ENCODE data around the gene ZNF646. TPM values are rescaled to one million over a fixed set of nuclear protein-coding genes. Genes with fewer than 3 reads are reported as not detected.

The ZNF646 gene
- total and polyA plus RNA-seq, 2 of the 13 experiments (the other 11 are each of a cell fraction or from before 2014, with no cell fraction given), result 3.4 to 10.9 TPM

DNA sequence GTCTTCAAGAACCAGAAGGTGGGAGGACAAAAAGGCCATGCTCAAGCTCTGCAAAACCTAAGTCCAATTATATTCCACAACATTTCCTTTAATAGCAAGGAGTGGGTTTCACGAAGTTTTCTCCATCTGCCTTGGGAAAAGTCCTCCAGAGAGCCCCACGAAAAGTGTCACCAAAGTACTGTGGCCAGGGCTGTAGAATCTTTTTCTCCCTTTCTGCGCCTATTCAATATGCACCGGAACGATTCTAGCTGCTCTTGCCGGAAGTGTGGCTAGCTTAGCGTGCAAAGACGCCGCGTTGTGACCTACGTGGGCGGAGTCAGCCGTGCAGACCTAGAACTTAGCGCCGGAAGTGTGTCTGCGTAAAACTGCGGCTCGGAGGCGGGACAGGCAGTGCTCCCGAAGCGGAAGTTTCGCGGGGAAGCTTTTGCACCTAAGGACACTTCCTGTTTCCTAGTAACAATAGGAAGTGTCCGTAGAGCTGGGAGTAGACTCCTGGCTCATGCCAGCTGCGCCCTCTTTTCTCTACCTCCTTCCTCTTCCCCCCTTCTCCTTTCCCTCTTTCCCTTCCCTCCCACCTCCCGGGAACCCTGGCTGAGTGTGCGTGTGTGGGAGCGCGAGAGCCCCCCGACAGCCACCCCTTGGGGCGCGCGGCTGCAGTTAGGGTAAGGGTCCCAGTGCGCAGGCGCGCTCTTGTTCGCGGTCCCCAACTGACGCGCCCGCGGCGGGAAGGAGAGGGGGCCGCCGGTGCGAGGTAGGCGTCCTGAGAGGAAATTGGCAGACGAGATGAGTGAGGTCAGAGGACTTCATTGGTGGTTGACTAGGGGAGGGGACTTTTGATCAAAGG lies at the start of gene ZNF646, which contains the start of gene ZNF668 (continued):
- TF ChIP-seq SP1 (IDR thresholded peaks at IDR 0.05) (no peak), SP1 (CRISPR knock-in tag; IDR thresholded peaks at IDR 0.05) (peak; percentile 100), ZNF775 (CRISPR knock-in tag; IDR thresholded peaks at IDR 0.05; ENCODE audit: borderline replicate concordance) (no peak), RARG (CRISPR knock-in tag; IDR thresholded peaks at IDR 0.05; ENCODE audit: low read depth) (peak; percentile 93), ELF1 (CRISPR knock-in tag; IDR thresholded peaks at IDR 0.05) (peak; percentile 97), ESRRA (CRISPR knock-in tag; IDR thresholded peaks at IDR 0.05; ENCODE audit: low read depth) (0 out of 2 replicates have a peak, but pooled peaks have one; percentile 57), ZNF883 (CRISPR knock-in tag; IDR thresholded peaks at IDR 0.05; ENCODE audit: not compliant biosample characterization) (peak; percentile 96), PPARG (CRISPR knock-in tag; conservative IDR thresholded peaks at IDR 0.05) (no peak; the same call in 1 of the 2 replicates), ZNF589 (CRISPR knock-in tag; conservative IDR thresholded peaks at IDR 0.05) (peak; percentile 60; the same call in 1 of the 2 replicates), RAD51 (IDR thresholded peaks at IDR 0.05; ENCODE audit: borderline replicate concordance) (no peak), U2AF2 (IDR thresholded peaks at IDR 0.05; ENCODE audit: low read depth, low read length) (no peak), NCOA2 (CRISPR knock-in tag; IDR thresholded peaks at IDR 0.05) (peak; percentile 35; the same call in 1 of the 2 replicates), HOXA5 (CRISPR knock-in tag; IDR thresholded peaks at IDR 0.05) (peak; percentile 92), ZNF781 (CRISPR knock-in tag; IDR thresholded peaks at IDR 0.05; ENCODE audit: borderline replicate concordance, not compliant biosample characterization) (peak; percentile 35), PAX8 (CRISPR knock-in tag; IDR thresholded peaks at IDR 0.05; ENCODE audit: borderline replicate concordance) (no peak; the same call in 1 of the 2 replicates), TOE1 (CRISPR knock-in tag; IDR thresholded peaks at IDR 0.05) (peak; percentile 96)
- TF ChIP-seq, protein P1, sequence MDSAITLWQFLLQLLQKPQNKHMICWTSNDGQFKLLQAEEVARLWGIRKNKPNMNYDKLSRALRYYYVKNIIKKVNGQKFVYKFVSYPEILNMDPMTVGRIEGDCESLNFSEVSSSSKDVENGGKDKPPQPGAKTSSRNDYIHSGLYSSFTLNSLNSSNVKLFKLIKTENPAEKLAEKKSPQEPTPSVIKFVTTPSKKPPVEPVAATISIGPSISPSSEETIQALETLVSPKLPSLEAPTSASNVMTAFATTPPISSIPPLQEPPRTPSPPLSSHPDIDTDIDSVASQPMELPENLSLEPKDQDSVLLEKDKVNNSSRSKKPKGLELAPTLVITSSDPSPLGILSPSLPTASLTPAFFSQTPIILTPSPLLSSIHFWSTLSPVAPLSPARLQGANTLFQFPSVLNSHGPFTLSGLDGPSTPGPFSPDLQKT (CRISPR knock-in tag; IDR thresholded peaks at IDR 0.05; ENCODE audit: borderline replicate concordance), result 0 out of 2 replicates have a peak, but pooled peaks have one; percentile 8
- TF ChIP-seq, protein P2, sequence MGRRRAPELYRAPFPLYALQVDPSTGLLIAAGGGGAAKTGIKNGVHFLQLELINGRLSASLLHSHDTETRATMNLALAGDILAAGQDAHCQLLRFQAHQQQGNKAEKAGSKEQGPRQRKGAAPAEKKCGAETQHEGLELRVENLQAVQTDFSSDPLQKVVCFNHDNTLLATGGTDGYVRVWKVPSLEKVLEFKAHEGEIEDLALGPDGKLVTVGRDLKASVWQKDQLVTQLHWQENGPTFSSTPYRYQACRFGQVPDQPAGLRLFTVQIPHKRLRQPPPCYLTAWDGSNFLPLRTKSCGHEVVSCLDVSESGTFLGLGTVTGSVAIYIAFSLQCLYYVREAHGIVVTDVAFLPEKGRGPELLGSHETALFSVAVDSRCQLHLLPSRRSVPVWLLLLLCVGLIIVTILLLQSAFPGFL (CRISPR knock-in tag; IDR thresholded peaks at IDR 0.05), result no peak
- TF ChIP-seq, protein P3, sequence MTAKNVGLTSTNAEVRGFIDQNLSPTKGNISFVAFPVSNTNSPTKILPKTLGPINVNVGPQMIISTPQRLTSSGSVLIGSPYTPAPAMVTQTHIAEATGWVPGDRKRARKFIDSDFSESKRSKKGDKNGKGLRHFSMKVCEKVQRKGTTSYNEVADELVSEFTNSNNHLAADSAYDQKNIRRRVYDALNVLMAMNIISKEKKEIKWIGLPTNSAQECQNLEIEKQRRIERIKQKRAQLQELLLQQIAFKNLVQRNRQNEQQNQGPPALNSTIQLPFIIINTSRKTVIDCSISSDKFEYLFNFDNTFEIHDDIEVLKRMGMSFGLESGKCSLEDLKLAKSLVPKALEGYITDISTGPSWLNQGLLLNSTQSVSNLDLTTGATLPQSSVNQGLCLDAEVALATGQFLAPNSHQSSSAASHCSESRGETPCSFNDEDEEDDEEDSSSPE (CRISPR knock-in tag; IDR thresholded peaks at IDR 0.05), result peak; percentile 71
- TF ChIP-seq, protein P4, sequence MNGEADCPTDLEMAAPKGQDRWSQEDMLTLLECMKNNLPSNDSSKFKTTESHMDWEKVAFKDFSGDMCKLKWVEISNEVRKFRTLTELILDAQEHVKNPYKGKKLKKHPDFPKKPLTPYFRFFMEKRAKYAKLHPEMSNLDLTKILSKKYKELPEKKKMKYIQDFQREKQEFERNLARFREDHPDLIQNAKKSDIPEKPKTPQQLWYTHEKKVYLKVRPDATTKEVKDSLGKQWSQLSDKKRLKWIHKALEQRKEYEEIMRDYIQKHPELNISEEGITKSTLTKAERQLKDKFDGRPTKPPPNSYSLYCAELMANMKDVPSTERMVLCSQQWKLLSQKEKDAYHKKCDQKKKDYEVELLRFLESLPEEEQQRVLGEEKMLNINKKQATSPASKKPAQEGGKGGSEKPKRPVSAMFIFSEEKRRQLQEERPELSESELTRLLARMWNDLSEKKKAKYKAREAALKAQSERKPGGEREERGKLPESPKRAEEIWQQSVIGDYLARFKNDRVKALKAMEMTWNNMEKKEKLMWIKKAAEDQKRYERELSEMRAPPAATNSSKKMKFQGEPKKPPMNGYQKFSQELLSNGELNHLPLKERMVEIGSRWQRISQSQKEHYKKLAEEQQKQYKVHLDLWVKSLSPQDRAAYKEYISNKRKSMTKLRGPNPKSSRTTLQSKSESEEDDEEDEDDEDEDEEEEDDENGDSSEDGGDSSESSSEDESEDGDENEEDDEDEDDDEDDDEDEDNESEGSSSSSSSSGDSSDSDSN (CRISPR knock-in tag; IDR thresholded peaks at IDR 0.05), result peak; percentile 89
- TF ChIP-seq, protein P5, sequence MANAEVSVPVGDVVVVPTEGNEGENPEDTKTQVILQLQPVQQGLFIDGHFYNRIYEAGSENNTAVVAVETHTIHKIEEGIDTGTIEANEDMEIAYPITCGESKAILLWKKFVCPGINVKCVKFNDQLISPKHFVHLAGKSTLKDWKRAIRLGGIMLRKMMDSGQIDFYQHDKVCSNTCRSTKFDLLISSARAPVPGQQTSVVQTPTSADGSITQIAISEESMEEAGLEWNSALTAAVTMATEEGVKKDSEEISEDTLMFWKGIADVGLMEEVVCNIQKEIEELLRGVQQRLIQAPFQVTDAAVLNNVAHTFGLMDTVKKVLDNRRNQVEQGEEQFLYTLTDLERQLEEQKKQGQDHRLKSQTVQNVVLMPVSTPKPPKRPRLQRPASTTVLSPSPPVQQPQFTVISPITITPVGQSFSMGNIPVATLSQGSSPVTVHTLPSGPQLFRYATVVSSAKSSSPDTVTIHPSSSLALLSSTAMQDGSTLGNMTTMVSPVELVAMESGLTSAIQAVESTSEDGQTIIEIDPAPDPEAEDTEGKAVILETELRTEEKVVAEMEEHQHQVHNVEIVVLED (CRISPR knock-in tag; IDR thresholded peaks at IDR 0.05; ENCODE audit: borderline replicate concordance), result peak; percentile 99
